ENCODE data around the gene RBM45. TPM values are rescaled to one million over a fixed set of nuclear protein-coding genes. Genes with fewer than 3 reads are reported as not detected.

Gene RBM45, protein sequence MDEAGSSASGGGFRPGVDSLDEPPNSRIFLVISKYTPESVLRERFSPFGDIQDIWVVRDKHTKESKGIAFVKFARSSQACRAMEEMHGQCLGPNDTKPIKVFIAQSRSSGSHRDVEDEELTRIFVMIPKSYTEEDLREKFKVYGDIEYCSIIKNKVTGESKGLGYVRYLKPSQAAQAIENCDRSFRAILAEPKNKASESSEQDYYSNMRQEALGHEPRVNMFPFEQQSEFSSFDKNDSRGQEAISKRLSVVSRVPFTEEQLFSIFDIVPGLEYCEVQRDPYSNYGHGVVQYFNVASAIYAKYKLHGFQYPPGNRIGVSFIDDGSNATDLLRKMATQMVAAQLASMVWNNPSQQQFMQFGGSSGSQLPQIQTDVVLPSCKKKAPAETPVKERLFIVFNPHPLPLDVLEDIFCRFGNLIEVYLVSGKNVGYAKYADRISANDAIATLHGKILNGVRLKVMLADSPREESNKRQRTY
- polyA plus RNA-seq (ENCODE audit: low read depth in 6 of 6), result 10 to 100 TPM in 1 of 6 donors, 1 to 10 TPM in 5; 6.6 to 13.0 (median 7.8) TPM

DNA sequence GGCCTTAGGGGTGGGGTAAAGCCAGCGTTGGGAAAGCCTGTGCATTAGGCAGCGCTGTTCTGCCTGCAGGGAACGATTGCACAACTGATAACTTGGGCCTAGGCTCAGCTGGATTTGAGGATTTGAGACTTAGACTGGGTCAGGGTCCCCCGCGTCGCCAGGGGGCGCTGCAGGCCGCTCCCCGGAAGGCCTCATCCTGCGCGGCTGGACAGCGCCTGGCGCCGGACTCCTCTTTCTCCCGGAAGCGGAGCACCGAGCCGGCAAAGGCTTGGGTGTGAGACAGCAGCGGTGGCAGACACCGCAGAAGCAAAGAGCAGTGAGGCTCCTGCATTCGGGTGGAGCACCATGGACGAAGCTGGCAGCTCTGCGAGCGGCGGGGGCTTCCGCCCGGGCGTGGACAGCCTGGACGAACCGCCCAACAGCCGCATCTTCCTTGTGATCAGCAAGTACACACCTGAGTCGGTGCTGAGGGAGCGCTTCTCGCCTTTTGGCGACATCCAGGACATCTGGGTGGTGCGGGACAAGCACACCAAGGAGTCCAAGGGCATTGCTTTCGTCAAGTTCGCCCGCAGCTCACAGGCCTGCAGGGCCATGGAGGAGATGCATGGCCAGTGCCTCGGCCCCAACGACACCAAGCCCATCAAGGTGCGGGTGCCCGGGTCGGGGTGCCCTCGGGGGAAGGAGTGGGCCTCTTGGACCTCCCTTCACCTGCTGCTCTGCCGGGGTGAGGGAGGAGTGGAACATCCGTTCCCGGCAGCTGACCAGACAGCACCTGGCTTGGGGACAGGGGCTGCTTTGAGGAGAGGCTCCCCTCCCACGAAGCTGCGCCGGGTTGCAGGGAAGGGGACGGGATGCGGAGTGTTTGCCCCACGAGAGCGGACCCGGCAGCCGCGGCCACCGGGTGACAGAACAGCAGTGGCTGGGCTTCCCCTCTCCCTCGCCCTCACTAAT, at the start of gene RBM45:
Gene RBM45 (plus strand): TSS at position 236 of the 951 bp plus-strand sequence. CDS start 110 bp downstream, at position 346.
- Mint-ChIP-seq H3K36me3 (no peaks in the 10 kb centered on the region), H3K9me3 (no peaks in the 10 kb centered on the region), H3K4me1 (peaks cover 16 to 30% (median 27%) of the 10 kb centered on the region in 3 donors), H3K27ac (peak within 1 kb of the TSS; percentile 63 to 89 (median 82)), H3K27me3 (no peaks in the 10 kb centered on the region), H3K4me3 (peak within 1 kb of the TSS; percentile 87 to 96 (median 94))
- DNase-seq, result peak; percentile 77
- peak; percentile 92 to 95 for ATAC-seq (ENCODE audit: low read depth in 2 of 2)

DNA sequence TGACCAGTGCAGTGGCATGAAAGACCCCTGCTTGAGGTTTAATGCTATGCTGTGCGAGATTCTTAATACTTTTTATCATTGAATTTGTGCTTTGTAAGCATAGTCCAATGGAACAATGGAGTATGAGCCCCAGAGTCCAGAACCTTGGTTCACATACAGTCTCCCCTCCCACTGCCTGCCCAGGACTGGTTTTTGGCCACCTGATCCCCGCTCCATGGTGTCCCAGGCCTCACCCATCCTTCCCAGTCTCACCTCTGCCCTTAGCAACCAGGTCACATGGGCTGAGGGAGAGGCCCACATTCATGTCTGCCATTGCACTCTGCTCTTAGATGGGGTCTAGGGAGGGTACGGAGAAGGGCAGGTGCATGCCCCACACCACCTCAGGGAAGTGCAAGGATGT, 45.9 kb upstream of the RBM45 start:
- Mint-ChIP-seq H3K27ac (no peak overlapping the region), H3K36me3 (no peaks in the 10 kb centered on the region)

DNA sequence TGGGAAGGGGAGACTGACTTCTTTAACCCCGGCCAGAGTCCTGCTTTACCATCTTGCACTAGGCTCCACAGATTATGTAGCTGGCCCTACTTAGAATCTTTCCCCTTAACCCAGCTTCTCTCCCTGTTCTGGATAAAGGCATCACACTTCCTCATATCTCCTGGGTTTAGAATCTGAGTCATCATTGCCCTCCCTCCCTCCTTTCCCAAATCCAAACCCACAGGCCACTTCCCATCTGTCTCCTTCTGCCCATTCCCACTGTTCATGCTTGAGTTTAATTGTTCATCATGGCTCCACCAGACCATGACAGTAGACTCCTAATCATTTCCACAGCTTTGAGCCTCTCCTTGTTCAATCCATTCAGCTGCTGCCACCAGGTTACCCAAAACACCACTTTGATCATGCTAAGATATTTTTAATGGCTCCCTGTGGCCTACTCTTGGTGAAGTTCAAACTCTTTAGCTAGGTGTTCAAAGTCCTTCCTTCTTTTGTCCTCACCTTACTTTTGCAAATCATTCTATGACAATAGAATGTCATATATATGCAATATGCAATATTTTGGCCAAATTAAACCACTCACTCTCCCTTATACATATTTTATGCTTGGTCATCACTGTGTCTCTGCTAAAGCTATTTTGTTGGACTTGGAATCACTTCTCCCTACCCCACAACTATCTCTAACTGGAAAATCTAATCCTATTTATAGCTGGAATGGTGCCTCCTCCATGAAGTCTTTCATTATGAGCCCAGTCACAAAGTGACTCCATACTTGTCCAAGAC, 45.2 kb upstream of the RBM45 start:
- no peak for DNase-seq
- peaks cover 22 to 32% (median 28%) of the 10 kb centered on the region in 3 donors for H3K27me3 Mint-ChIP-seq
- peaks cover 0 to 6% (median 0%) of the 10 kb centered on the region in 7 donors for H3K9me3 Mint-ChIP-seq
- no peaks in the 10 kb centered on the region for H3K36me3 Mint-ChIP-seq
- no peak for ATAC-seq (ENCODE audit: low read depth in 2 of 2)
- no peak overlapping the region for H3K4me3 Mint-ChIP-seq
- H3K4me1 Mint-ChIP-seq, result no peaks in the 10 kb centered on the region
- no peak overlapping the region for H3K27ac Mint-ChIP-seq

More for the DNA sequence above, 45.9 kb upstream of the RBM45 start:
- Mint-ChIP-seq H3K9me3 (peaks cover 0 to 6% (median 0%) of the 10 kb centered on the region in 7 donors), H3K4me1 (no peaks in the 10 kb centered on the region), H3K27me3 (peaks cover 15 to 25% (median 24%) of the 10 kb centered on the region in 3 donors), H3K4me3 (no peak overlapping the region)
- no peak for ATAC-seq (ENCODE audit: low read depth in 2 of 2)
- no peak for DNase-seq

DNA sequence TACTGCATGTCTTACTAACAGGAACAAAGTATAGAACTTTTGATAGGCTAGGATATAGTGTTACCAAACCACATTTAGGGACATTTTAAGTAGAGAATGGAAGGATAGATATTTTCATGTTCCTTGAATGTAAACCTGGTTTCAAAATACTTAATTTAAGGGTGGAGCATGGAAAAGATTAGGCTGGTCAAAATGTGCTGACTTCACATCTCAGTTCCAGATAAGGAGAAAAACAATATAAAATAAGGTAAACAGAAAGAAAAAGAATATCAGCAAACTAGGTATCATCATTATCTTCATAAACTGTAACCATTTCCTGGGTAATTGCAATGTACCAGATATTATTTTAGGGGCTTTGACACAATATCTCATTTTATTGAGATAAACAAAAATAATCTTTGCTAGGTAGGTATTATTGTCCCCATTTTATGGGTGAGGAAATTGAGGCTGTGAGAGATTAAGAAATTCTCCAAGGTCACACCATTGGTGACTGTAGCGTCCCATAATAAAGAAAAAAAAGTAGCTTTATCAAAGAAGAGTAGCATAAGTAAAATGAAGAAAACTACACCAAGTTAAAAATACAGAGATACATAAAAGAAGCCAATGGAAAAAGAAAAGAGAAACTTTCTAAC, 43.3 kb upstream of the RBM45 start:
- peaks cover 0 to 11% (median 6%) of the 10 kb centered on the region in 3 donors for H3K4me1 Mint-ChIP-seq
- no peaks in the 10 kb centered on the region for H3K36me3 Mint-ChIP-seq
- no peak overlapping the region for H3K4me3 Mint-ChIP-seq
- H3K27ac Mint-ChIP-seq, result no peak overlapping the region
- DNase-seq (no peak), ATAC-seq (ENCODE audit: low read depth in 2 of 2) (no peak)
- peaks cover 33 to 50% (median 41%) of the 10 kb centered on the region in 3 donors for H3K27me3 Mint-ChIP-seq
- peaks cover 0 to 6% (median 0%) of the 10 kb centered on the region in 7 donors for H3K9me3 Mint-ChIP-seq

DNA sequence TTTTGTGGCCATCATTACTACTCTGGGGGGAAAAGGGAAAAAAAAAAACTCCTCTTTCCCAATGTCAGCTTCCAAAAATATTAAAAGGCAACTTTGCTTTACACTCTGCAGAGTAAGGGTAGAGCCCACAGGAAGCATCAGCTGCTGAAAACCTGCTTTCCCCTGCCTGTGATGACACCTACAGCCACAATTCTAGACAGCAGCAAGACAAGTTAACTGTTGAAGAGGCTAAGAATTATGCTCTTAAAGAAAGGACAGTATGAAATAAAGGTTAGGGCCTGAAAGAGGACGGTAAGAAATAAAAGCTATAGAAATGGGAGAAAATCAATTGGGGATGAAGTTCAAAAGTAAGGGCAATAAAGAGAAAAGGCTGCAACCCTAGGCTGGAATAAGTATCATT, 42.7 kb upstream of the RBM45 start:
- no peak for ATAC-seq (ENCODE audit: low read depth in 2 of 2)
- H3K27me3 Mint-ChIP-seq, result peaks cover 39 to 56% (median 47%) of the 10 kb centered on the region in 3 donors

DNA sequence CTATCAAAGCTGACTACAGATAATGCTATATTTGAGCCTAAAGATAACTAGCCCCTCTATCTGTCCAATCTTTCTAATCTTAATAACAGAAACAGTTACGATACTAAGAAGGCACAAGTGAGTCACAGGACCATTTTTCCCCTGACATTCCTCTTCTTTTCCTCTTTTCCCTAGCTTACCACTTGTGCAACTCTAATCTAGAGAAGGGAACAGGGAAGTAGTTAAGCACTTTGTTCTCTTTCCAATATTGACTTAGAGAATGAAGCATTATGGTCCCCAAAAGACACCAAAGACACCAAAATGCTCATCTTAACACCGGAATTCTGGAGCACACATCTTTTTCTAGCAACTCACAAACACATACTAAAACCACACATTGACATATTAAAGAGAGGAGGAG, 41.4 kb upstream of the RBM45 start:
- Mint-ChIP-seq H3K4me1 (peaks cover 0 to 11% (median 6%) of the 10 kb centered on the region in 3 donors), H3K9me3 (peaks cover 0 to 9% (median 0%) of the 10 kb centered on the region in 7 donors), H3K4me3 (peak overlapping the region in 1 of 8 donors; percentile 1), H3K27ac (no peak overlapping the region), H3K36me3 (no peaks in the 10 kb centered on the region), H3K27me3 (peaks cover 47 to 64% (median 54%) of the 10 kb centered on the region in 3 donors)
- ATAC-seq (ENCODE audit: low read depth in 2 of 2) (no peak), DNase-seq (no peak)

More for the DNA sequence above, 42.7 kb upstream of the RBM45 start:
- no peak overlapping the region for H3K4me3 Mint-ChIP-seq
- H3K36me3 Mint-ChIP-seq, result no peaks in the 10 kb centered on the region
- no peak for DNase-seq
- H3K4me1 Mint-ChIP-seq, result peaks cover 0 to 11% (median 6%) of the 10 kb centered on the region in 3 donors
- no peak overlapping the region for H3K27ac Mint-ChIP-seq
- H3K9me3 Mint-ChIP-seq, result peaks cover 0 to 7% (median 0%) of the 10 kb centered on the region in 7 donors

DNA sequence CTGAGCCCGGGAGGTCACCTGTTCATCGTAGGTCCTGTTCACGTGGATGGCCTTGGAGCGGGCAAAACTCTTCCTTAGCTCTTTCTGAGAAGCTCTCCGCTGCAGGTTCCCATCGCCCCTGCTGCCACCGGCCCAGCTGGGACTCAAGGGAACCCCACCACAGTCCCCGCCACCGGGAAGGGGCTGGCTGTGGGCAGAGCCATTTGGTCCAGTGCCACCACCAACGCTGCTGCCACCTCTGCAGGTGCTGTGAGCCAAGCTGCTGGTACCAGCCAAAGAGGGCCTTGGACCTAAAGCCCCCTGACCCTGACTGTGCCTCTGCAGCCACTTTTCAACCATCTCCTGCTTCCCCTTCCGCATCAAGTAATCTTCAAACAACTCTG, 40.2 kb upstream of the RBM45 start:
- Mint-ChIP-seq H3K9me3 (peaks cover 0 to 9% (median 0%) of the 10 kb centered on the region in 7 donors), H3K4me3 (peak overlapping the region in 1 of 8 donors; percentile 27), H3K36me3 (no peaks in the 10 kb centered on the region), H3K27ac (no peak overlapping the region), H3K4me1 (peaks cover 0 to 11% (median 6%) of the 10 kb centered on the region in 3 donors), H3K27me3 (peaks cover 49 to 64% (median 54%) of the 10 kb centered on the region in 3 donors)
- DNase-seq (no peak), ATAC-seq (ENCODE audit: low read depth in 2 of 2) (no peak)

DNA sequence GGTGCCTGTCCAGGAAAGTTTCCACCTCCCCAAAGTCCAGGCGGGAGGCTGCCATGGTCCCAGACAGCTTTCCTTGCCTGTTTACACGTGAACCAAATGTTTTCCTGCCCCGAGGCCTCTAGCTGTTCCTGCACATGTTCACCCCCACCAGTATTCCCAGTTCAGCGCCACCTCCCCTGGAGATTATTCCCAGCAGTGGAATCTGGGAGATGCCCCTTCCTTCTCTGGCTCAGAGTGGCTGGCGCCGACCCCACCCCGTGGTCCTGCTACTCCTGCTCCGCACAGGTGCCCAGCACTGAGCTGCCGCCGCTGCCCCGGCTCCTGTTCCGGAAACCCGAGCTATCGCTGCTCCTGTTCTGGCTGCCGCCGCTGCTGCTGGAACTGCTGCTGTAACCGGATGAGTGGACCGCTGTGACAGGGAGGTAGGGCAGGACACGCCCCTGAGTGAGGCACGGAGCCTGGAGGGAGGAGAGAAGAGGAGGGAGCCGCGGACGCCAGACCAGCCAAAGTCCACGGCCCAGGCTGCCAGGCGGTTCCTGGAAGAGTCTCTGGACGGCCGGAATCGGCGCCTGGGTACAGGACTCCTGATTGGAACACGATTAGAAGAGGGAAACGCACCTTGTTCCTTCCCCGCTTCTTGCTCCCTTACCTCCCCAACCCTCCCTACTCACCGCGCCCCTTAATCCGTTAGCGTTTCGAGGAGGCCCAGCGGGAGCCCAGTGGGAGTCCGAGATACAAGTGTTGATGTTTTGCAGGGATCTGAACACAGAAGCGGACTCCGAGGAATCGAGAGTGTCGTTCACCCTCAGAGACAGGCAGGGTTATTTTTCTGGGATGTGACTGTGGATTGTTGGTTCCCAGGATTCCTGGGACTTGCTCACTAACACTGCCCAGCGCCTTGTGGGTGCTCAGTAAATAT, 39.6 kb upstream of the RBM45 start, which contains the start of gene PDE11A:
Gene PDE11A (minus strand): TSS at position 395 of the 919 bp plus-strand sequence. CDS start 340 bp downstream, at position 55.
- H3K27me3 Mint-ChIP-seq, result peaks cover 49 to 64% (median 59%) of the 10 kb centered on the region in 3 donors
- no peaks in the 10 kb centered on the region for H3K36me3 Mint-ChIP-seq
- H3K27ac Mint-ChIP-seq, result no peak within 1 kb of the TSS
- no peak for DNase-seq
- peaks cover 0 to 11% (median 6%) of the 10 kb centered on the region in 3 donors for H3K4me1 Mint-ChIP-seq
- ATAC-seq (ENCODE audit: low read depth in 2 of 2), result no peak
- peak within 1 kb of the TSS in 3 of 8 donors; percentile 26 to 54 (median 27) for H3K4me3 Mint-ChIP-seq
- peaks cover 0 to 4% (median 0%) of the 10 kb centered on the region in 7 donors for H3K9me3 Mint-ChIP-seq

DNA sequence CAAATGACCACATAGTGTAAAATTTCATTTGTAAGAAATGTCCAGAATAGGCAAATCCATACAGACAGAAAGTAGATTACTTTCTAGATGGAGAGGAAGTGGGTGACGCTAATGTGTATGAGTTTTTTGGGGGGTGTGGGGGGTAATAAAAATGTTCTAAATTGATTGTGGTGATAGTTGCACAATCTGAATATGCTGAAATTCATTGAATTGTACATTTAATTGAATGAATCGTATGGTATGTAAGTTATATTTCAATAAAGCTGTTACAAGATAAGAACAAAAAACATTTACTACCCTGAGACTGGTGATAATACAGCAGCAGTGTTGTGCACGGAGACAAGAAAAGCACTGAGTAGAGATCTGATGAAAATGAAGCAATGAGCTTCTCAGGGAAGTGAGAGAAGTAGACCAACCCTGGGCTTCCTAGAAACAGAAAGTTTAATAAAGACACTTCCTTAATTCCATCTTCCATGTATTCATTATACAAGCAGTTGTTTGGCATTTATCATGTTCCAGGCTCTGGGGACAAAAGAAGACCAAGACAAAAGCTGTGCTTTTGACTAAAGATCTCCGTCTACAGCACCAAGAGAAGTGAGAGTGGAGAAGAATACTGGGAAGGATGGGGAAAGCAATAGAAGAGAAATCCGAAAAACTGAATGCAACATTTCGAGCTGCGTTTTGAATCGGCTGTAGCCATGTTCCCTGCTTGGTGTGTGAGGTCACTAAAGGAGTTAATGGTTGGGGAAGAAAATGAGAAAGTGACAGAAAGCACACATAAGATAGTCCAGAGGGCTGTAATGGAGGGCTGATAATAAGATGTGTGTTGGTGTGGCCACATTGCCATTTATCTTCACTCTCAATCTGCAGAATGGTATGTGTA, 37.9 kb upstream of the RBM45 start:
- no peak for DNase-seq
- ATAC-seq (ENCODE audit: low read depth in 2 of 2), result no peak
- no peaks in the 10 kb centered on the region for H3K36me3 Mint-ChIP-seq
- no peak overlapping the region for H3K4me3 Mint-ChIP-seq
- peaks cover 44 to 63% (median 51%) of the 10 kb centered on the region in 3 donors for H3K27me3 Mint-ChIP-seq
- H3K4me1 Mint-ChIP-seq, result peaks cover 0 to 11% (median 6%) of the 10 kb centered on the region in 3 donors
- peaks cover 0 to 8% (median 3%) of the 10 kb centered on the region in 7 donors for H3K9me3 Mint-ChIP-seq
- no peak overlapping the region for H3K27ac Mint-ChIP-seq

DNA sequence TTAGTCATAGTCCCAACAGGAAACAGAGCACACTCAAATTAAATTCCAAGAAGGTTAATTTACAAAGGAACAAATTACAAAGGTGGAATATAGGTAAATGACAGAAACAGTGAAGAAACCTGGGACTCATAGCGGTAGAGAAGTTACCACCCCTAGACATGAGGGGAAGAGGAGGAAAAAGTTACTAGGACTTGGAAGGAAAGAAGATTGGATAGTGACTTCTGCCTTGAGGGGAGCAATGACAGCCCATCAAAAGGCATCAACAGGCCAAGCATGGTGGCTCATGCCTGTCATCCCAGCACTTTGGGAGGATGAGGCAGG, 37.3 kb upstream of the RBM45 start:
- no peak overlapping the region for H3K4me3 Mint-ChIP-seq
- DNase-seq (no peak), ATAC-seq (ENCODE audit: low read depth in 2 of 2) (no peak)
- H3K27me3 Mint-ChIP-seq, result peaks cover 45 to 63% (median 51%) of the 10 kb centered on the region in 3 donors
- H3K27ac Mint-ChIP-seq, result no peak overlapping the region
- H3K9me3 Mint-ChIP-seq, result peaks cover 0 to 9% (median 3%) of the 10 kb centered on the region in 7 donors
- H3K4me1 Mint-ChIP-seq, result peaks cover 0 to 11% (median 6%) of the 10 kb centered on the region in 3 donors
- H3K36me3 Mint-ChIP-seq, result no peaks in the 10 kb centered on the region
